ENCODE results near the gene SPOPL.
"Not testable (repeated sequence)": the region's sequence is repeated elsewhere in the genome, so short reads cannot be mapped to it uniquely, and the experiment has no call there.

Gene SPOPL

DNA sequence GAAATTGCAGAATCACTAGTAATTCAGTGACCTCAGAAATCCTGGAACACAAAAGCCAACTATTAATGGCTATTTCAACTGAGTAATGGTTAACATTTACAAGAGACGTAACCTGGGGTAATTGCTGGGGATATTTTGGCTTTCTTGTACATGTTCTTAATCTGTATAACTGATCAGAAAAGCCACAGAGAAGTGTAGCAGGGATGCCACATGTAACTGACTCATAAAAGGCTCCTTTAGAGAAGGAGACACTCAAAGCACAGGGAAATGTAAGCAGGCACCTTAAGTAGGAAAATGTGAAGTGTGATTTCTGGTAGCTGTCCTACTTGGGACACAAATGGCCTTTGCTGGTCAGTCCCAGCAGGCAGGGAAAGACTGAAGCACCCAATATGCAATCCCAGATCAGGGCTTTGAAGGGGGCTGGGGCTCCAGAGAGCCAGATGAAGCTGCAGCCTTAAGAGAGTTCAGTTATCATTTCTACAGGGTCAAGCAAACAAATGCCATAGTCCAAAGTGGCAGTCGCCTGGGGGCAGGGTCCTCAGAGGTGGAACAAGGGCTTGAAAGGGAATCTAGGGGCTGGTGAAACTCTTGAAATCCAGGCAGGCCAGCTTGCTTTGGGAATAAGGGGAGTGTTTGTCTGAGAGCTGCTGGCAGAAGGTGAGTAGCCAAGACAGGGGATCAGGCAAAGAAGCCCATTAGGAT is 7.2 kb upstream of the SPOPL start:
- DNase-seq (ENCODE audit: low read depth): no peak

- no peak for DNase-seq (ENCODE audit: low read depth)
Measured at GRCh38 chr2:138495384-138495783, 6.2 kb upstream of the SPOPL start.

DNA sequence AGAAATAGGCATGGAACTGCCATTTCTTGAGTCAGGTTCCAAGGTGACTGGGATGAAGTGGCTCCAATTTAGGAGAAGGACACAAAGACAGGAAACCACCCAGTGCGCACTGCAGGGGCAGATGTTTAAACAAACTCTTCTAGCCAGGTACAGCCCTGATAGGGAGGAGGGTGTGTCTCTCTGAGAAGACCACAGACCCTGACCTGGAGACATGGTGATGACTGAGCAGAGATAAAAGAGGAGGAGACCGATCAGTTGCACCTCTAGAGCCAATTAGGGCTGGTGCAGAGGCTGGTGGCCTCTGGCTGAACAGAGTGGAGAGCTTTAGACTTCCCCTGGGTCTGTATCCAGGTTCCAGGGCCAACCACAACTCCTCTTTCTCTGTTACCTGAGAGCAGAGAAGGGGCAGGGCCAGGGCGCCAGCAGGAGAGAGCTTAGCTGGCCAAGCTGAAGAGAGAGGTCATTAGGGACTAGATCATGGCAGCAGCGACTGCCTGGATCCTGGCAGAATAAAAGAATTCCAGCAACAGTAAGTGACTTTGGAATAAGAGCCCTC is 5.4 kb upstream of the SPOPL start:
- DNase-seq (ENCODE audit: low read depth): no peak

- no peak for DNase-seq (ENCODE audit: low read depth)
Measured at GRCh38 chr2:138497294-138497693, 4.3 kb upstream of the SPOPL start.

DNA sequence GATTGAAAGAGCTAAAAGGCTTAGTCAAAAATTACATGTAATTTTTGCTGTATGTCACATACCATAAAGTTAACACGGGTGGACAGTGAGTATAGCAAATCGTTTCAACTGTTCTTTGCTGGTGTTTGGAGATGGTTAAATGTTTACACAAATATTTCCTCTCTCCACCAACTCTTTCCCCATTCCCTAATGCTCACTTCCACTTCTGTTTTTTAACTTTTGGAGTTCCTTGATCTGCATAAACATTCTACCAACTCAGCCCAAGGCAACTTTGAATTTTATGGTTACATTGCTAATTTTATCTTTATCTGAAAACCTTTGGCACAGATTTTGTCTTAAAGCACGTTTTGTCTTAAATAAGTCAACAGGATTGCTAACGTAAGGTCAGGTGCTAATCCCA is 1.9 kb upstream of the SPOPL start:
- no peak for DNase-seq (ENCODE audit: low read depth)

- no peak for DNase-seq (ENCODE audit: low read depth)
Measured at GRCh38 chr2:138500592-138501424, 762 bp upstream of the SPOPL start.

GRCh38 chr2:138502255-138503086 is 901 bp downstream of the SPOPL start:
- no peak for DNase-seq (ENCODE audit: low read depth)

DNA sequence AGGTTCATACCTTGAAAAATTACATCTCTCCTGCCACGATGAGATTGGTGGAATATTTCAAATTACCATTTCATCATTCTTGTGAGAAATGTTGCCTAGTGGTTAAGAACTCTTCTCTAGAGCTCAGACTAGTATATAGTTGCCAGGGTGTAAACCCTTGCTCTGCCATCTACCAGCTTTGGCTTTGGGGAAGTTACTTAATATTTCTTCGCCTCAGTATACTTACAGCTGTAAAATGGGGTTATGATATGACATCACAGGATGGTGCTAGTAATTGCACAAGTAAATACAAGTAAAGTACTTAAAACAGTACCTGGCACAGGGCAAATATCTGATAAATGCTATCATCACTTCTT is 1.5 kb downstream of the SPOPL start:
- no peak for DNase-seq (ENCODE audit: low read depth)

- no peak for DNase-seq (ENCODE audit: low read depth)
Measured at GRCh38 chr2:138503652-138504051, 2.1 kb downstream of the SPOPL start.

- DNase-seq (ENCODE audit: low read depth): no peak
Measured at GRCh38 chr2:138504092-138504491, 2.5 kb downstream of the SPOPL start.

GRCh38 chr2:138504546-138505235 is 3.1 kb downstream of the SPOPL start:
- DNase-seq (ENCODE audit: low read depth): no peak

DNA sequence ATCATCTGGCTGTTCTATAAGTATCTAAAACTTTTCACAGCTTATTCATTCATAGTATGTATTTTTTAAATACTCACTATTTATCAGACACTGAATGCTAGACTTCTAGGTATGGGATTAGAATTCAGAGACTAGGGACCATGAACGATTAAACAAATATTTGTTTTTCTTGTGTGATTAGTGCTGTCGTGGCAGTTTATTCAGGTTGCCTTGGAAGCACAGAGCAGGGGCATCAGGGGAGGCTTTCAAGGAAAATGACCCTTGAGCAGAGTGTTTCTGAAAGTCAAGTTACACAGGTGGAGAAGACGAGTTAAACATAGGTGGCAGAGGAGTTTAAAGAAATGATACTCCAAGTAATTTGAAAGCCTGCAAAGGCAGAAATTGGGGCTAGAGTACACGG is 5.7 kb downstream of the SPOPL start:
- no peak for DNase-seq (ENCODE audit: low read depth)

- no peak for DNase-seq (ENCODE audit: low read depth)
Measured at GRCh38 chr2:138510319-138510718, 8.7 kb downstream of the SPOPL start.

GRCh38 chr2:138512672-138513071 is 11.1 kb downstream of the SPOPL start:
- no peak for DNase-seq (ENCODE audit: low read depth)

GRCh38 chr2:138514173-138514572 is 12.6 kb downstream of the SPOPL start:
- DNase-seq (ENCODE audit: low read depth): no peak

DNA sequence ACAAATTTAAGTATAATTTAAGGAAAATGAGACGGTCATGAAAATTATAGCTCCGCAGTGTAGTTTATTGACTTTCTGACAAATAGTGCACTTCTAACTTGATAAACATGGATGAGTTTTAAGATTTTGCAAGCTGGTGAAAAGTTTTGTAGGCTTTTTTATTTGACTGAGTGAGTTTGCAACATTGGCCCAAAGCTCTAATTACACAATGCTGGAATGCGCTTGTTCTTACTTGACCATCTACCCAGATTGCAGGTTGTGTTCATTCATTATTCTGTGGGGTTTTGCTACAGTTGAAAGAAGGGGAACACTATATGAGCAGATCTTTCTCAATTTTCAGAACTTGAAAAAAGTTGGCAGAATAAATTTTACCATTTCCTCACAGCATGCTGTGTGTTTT is 13.5 kb downstream of the SPOPL start:
- no peak for DNase-seq (ENCODE audit: low read depth)

DNA sequence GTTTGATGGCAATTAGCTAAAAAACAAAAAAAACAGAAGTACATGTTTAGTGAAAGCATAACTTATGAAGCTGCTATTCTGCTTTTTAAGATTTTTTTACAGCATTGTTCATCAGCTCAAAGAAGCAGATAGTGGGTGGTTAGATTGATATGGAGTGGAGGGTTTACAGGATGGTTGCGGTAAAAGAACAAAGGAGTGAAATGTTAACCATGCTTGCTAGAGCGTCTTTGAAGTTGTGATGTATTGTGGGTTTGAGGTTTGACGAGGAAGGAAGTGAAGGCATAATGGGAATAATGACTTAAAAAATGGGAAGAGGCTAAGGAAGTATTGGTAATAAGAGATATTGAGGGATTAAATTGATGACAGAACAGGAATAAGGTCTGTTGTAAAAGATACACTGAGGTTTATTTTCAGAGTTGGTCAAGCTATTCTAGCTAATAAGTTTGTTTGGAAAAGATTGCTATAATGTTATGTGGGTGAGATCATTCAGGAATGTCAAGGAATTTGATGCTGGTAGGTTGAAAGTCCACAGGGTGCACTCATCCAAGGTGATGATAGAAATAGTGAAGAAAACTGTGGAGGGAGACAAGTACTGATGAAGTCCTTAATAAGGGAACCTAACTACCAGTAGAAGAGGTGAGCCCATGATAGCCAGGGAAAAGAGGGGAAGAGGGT is 14.6 kb downstream of the SPOPL start:
- DNase-seq (ENCODE audit: low read depth): no peak

DNA sequence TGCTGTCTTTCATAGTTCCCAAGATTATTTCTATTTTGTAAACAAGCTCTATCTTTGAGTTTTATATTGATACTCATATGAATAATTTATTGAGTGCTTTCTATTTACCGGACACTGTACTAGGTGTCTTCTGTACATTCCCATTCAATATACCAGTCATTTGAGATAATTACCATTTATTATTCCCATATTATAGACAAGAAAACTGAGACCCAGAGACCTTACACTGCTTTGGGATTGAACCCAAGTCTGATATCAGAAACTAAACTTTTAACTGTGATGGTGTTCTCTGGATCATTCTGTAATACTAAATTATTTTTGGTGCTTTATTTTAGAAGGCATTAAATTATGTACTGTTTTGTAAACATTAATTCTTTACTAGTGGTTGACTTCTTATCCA is 17.3 kb downstream of the SPOPL start:
- no peak for DNase-seq (ENCODE audit: low read depth)

DNA sequence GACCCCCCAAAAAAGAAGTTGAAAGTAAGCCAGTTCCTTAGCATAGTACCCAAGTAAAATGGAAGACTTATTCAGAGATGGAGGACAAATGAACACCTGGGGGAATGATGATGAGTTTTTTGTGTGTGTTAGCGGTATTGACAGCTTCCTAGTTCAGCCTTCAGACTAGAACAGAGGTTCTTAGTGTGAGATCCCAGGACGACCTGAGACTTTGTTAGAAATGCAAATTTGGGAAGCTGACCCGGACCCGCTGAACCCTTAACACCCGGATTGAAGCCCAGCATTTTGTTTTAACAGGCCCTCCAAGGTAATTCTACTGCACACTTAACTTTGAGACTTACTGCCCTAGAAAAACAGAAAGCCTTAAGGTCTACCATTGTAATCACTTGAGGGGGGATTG is 20.3 kb downstream of the SPOPL start:
- no peak for DNase-seq (ENCODE audit: low read depth)

- DNase-seq (ENCODE audit: low read depth): no peak
Measured at GRCh38 chr2:138522556-138522955, 21.0 kb downstream of the SPOPL start.

DNA sequence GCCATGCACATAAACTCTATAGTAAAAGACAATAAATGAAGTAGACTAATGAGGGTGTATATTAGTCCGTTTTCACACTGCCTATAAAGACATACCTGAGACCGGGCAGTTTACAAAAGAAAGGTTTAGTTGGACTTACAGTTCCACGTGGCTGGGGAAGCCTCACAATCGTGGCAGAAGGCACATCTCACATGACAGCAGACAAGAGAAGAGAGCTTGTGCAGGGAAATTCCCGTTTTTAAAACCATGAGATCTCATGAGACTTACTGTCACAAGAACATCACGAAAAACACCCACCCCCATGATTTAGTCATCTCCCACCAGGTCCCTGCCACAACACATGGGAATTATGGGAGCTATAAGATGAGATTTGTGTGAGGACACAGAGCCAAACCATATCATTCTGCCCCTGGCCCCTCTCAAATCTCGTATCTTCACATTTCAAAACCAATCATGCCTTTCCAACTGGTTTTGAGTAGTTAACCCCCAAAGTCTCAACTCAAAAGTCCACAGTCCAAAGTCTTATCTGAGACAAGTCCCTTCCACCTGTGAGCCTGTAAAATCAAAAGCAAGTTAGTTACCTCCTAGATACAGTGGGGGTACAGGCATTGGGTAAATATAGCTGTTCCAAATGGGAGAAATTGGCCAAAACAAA is 21.6 kb downstream of the SPOPL start:
- not testable (repeated sequence) for DNase-seq (ENCODE audit: low read depth)
